LNCAP (cell line): Measurements from ENCODE around the gene ANKRD52.

Experiments
- TF ChIP-seq, protein P1 (sequence below): fragments of 450-650 bp; IDR thresholded peaks from 2 replicates; pipeline ENCODE4 v1.5.1; 2017; ENCODE audit warnings: mild to moderate bottlenecking

Gene ANKRD52

DNA sequence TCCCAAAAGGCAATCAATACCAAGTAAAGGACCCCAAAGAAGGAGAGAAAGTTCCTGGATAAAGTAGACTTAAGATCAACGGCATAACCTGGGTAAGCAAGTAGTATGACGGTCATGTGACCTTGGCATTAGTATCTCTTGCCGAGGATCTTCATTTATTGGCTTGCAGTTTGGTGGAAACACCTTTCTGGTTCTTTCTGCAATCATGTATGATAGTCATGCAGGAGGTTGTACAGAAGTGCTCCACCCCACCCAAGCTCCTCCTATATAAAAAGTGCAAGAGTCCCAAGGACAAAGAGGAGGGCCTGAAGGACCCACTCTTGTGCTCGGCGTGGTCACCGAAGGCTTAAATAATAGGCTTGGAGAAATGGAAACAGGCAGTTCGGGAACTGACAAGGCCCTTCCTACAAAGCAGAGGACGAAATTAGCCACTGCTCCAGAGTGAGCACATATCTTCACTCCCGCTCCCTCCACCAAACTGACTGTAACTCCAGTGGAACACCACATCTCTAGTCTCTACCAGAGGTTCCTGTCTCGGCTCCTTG, 41.2 kb upstream of the ANKRD52 start:
- TF ChIP-seq, protein P1, sequence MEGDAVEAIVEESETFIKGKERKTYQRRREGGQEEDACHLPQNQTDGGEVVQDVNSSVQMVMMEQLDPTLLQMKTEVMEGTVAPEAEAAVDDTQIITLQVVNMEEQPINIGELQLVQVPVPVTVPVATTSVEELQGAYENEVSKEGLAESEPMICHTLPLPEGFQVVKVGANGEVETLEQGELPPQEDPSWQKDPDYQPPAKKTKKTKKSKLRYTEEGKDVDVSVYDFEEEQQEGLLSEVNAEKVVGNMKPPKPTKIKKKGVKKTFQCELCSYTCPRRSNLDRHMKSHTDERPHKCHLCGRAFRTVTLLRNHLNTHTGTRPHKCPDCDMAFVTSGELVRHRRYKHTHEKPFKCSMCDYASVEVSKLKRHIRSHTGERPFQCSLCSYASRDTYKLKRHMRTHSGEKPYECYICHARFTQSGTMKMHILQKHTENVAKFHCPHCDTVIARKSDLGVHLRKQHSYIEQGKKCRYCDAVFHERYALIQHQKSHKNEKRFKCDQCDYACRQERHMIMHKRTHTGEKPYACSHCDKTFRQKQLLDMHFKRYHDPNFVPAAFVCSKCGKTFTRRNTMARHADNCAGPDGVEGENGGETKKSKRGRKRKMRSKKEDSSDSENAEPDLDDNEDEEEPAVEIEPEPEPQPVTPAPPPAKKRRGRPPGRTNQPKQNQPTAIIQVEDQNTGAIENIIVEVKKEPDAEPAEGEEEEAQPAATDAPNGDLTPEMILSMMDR: no peak

DNA sequence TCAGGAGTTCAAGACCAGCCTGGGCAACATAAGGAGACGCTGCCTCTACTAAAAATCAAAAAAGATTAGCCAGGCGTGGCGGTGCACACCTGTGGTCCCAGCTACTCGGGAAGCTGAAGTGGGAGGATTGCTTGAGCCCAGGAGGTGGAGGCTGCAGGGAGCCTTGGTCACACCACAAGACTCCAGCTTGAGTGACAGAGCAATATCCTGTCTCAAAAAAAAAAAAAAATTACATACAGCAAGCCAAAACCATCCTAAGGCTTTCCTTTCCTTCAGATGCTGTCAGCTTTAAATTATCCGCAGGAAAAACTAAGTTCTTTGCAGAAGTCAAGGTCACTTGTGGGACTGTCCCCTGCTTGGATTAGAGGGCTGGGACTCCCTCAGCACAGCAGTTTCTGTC, 40.6 kb upstream of the ANKRD52 start:
- TF ChIP-seq, protein P1: no peak

DNA sequence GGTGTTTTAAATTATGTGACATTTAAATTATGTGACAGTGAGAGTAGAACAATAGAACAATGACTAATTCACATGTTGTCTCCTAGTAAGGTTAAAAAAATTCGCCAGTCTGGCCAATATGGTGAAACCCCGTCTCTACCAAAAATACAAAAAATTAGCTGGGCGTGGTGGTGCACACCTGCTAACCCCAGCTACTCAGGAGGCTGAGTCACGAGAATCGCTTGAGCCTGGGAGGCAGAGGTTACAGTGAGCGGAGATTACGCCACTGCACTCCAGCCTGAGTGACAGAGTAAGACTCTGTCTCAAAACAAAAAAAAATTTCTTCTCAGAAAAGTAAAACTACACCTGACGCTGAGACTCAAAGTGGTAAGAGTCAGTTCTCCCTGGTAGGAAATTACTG, 39.2 kb upstream of the ANKRD52 start:
- TF ChIP-seq, protein P1: no peak

DNA sequence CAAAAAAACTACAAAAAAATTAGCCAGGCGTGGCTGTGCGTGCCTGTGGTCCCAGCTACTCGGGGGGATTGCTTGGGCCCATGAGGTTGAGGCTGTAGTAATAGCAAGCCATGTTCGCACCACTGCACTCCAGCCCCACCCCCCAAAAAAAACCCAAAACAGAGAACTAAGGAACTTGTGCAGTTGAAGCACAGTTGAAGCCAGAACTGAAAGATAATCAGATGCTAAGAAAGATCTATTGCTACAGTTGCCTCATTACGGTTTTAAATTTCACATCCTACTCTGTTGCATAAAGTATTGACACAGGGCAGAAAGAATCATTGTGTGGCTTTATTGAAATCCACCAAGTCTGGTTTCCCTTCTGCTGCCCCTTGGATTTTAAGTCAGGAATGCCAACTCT, 38.1 kb upstream of the ANKRD52 start:
- TF ChIP-seq, protein P1: no peak

DNA sequence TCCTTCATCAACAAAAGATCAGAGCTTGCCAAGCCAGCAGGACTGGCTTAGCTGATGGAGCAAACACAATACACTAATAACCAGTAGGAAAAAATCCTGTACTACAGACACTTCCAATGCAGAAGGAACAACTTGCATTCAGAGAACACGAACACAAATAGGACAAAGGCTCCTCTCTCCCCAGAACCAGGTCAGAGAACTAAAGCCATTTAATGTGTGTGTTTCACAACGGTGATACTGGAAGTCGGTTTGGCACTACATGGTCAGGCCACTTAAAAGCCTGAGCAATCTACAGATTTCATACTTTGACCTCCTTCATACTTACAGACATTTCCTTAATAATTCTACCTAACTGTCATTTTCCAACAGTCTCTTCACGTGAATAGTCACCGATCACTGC, 35.6 kb upstream of the ANKRD52 start:
- TF ChIP-seq, protein P1: no peak

DNA sequence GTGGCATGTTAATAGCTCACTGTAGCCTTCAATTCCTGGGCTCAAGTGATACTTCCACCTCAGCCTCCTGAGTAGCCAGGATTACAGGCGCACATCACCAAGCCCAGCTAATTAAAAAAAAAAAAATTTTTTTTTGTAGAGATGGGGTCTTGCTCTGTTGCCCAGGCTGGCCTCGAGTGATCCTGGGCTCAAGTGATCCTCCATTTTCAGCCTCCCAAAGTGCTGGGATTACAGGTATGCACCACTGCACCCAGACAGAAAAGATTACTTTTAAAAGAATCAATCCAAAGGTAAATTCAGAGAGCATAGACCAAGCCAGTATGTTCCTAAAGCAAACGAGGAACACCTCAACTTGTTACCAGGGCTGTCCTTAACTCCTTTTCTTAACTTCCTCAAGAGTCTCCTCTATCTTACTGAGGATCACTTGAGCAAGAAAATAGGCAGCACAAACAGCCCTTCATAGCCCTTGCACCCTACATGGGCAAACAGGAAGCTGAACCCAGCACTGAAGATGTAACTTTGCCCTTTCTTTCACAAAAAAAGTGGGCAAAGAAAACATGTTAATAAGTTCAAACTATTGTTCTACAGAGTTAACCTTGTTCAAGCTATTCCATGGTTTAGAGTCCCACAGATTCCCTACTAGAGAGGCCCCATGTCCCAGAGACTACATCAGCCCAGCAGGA, 30.7 kb upstream of the ANKRD52 start:
- TF ChIP-seq, protein P1: no peak

DNA sequence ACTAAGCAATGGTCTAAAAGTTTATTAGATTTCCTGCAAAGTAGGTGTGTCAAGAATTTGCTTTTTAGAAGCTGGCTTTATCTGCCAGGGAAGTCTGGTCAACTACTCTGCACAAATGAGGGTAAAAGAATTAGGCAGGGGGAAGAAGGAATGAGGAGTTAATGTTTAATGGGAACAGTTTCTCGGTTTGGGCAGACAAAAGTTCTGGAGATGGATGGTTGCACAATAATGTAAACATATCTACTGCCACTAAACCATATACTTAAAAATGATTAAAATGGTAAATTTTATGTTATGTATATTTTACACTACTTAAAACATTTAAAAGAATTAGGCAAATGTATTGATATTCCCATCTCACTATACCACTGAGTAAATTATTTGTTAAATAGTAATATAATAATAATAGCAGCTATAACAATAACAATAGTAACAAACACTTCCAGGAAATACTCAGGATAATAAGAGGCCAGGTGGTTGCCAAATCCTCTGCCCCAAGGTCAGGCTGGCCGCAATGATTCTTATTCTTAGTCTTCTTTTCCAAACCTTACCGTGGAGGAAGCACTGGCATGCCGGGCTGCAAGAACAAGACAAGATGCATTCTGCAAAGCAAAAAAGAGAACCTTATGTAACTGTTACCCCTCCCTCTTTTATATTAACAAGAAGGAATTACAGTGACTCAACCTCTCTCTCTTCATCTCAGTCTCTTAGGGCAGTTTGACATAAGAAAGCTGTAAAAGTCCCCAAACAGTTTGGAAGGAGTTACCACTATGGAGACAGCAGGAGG, 28.1 kb upstream of the ANKRD52 start:
- TF ChIP-seq, protein P1: no peak
